ENCODE results near the gene CRACDL. TPM values are rescaled to one million over a fixed set of nuclear protein-coding genes. Genes with fewer than 3 reads are reported as not detected.

The CRACDL gene
- total RNA-seq, 8 experiments from 2014 or later, result 0.11 to 5.5 (median 0.64) TPM; not detected in 2

GRCh38 chr2:98847853-98848252 lies 88.2 kb downstream of the CRACDL start:
- WGBS, 10 experiments, result 33 to 100% (median 80%) methylated on average over 1 to 5 of the region's 5 CpGs; no CpG with 5 or more reads in 1 of the 10 experiments
- H3K4me3 ChIP-seq, result no peak overlapping the region
- no peak overlapping the region for H3K27ac ChIP-seq
- no peak for ATAC-seq (replicated peaks in 6 of 8)
- in situ Hi-C loops (cut with MboI; ENCODE audit: low pct_unique_long_range_greater_than_20kb in 2 of 9, low sequenced_read_pairs in 9 of 9, unreplicated experiment in 9 of 9), result loop anchor here in 7 of 9 experiments (25.0 kb wide), 2 partner anchors 186 to 214 kb away; no protein-coding TSS in a partner anchor
- H3K4me1 ChIP-seq (replicated peaks in 1 of 2), result no peaks in the 10 kb centered on the region

GRCh38 chr2:98846041-98846440 lies 90.0 kb downstream of the CRACDL start:
- no peak overlapping the region for H3K4me3 ChIP-seq
- H3K27ac ChIP-seq, result no peak overlapping the region
- no peak for ATAC-seq (replicated peaks in 6 of 8)
- in situ Hi-C loops (cut with MboI; ENCODE audit: low pct_unique_long_range_greater_than_20kb in 2 of 9, low sequenced_read_pairs in 9 of 9, unreplicated experiment in 9 of 9), result loop anchor here in 7 of 9 experiments (25.0 kb wide), 2 partner anchors 184 to 216 kb away; no protein-coding TSS in a partner anchor
- no peaks in the 10 kb centered on the region for H3K4me1 ChIP-seq (replicated peaks in 1 of 2)

- WGBS, 10 experiments, result 38 to 89% (median 61%) methylated on average over 3 of the region's 3 CpGs
- no peak overlapping the region for H3K4me3 ChIP-seq
- ATAC-seq (replicated peaks in 6 of 8), result no peak
- in situ Hi-C loops (cut with MboI; ENCODE audit: low pct_unique_long_range_greater_than_20kb in 2 of 9, low sequenced_read_pairs in 9 of 9, unreplicated experiment in 9 of 9), result loop anchor here in 7 of 9 experiments (25.0 kb wide), 2 partner anchors 180 to 220 kb away; no protein-coding TSS in a partner anchor
- no peak overlapping the region for H3K27ac ChIP-seq
- H3K4me1 ChIP-seq (replicated peaks in 1 of 2), result no peaks in the 10 kb centered on the region
These were observed 93.9 kb downstream of the CRACDL start for GRCh38 chr2:98842136-98842535.

- H3K27ac ChIP-seq, result no peak overlapping the region
- 11 to 87% (median 46%) methylated on average over 1 to 3 of the region's 3 CpGs for WGBS, 10 experiments
- in situ Hi-C loops (cut with MboI; ENCODE audit: low pct_unique_long_range_greater_than_20kb in 2 of 9, low sequenced_read_pairs in 9 of 9, unreplicated experiment in 9 of 9), result loop anchor here (5.0 to 25.0 kb wide), 4 partner anchors 177 to 223 kb away; no protein-coding TSS in a partner anchor
- H3K4me1 ChIP-seq (replicated peaks in 1 of 2), result peaks cover 12 to 15% of the 10 kb centered on the region in 2 donors
- no peak overlapping the region for H3K4me3 ChIP-seq
- ATAC-seq (replicated peaks in 6 of 8), result no peak
These were observed 96.7 kb downstream of the CRACDL start for GRCh38 chr2:98839292-98839691.

GRCh38 chr2:98835831-98836385 lies 100.1 kb downstream of the CRACDL start:
- peak in 5 of 8 experiments; percentile 94 to 99 (median 97) for ATAC-seq (replicated peaks in 6 of 8)
- peak overlapping the region; percentile 53 to 71 for H3K27ac ChIP-seq
- H3K4me3 ChIP-seq, result peak overlapping the region in 1 of 5 donors; percentile 7
- in situ Hi-C loops (cut with MboI; ENCODE audit: low pct_unique_long_range_greater_than_20kb in 2 of 9, low sequenced_read_pairs in 9 of 9, unreplicated experiment in 9 of 9), result loop anchor here (5.0 to 25.0 kb wide), 4 partner anchors 174 to 226 kb away; no protein-coding TSS in a partner anchor
- H3K4me1 ChIP-seq (replicated peaks in 1 of 2), result peaks cover 12 to 15% of the 10 kb centered on the region in 2 donors
- WGBS, 10 experiments, result 11 to 90% (median 42%) methylated on average over 1 to 10 of the region's 10 CpGs; no CpG with 5 or more reads in 1 of the 10 experiments

- no peak for ATAC-seq (replicated peaks in 6 of 8)
- Histone ChIP-seq H3K27ac (no peak overlapping the region), H3K4me3 (no peak overlapping the region), H3K4me1 (replicated peaks in 1 of 2) (peaks cover 12 to 17% of the 10 kb centered on the region in 2 donors)
- in situ Hi-C loops (cut with MboI; ENCODE audit: low pct_unique_long_range_greater_than_20kb in 2 of 9, low sequenced_read_pairs in 9 of 9, unreplicated experiment in 9 of 9), result loop anchor here (10.0 to 25.0 kb wide), 3 partner anchors 172 to 228 kb away; no protein-coding TSS in a partner anchor
- 80 to 100% (median 100%) methylated on average over 1 of the region's 3 CpGs; no CpG with 5 or more reads in 7 of the 10 experiments for WGBS, 10 experiments
These were observed 102.1 kb downstream of the CRACDL start for GRCh38 chr2:98833917-98834263.

- ATAC-seq (replicated peaks in 6 of 8), result no peak
- H3K27ac ChIP-seq, result no peak overlapping the region
- in situ Hi-C loops (cut with MboI; ENCODE audit: low pct_unique_long_range_greater_than_20kb in 2 of 9, low sequenced_read_pairs in 9 of 9, unreplicated experiment in 9 of 9), result loop anchor here (10.0 to 25.0 kb wide), 3 partner anchors 171 to 229 kb away; no protein-coding TSS in a partner anchor
- H3K4me1 ChIP-seq (replicated peaks in 1 of 2), result peaks cover 12 to 17% of the 10 kb centered on the region in 2 donors
- 20 to 76% (median 62%) methylated on average over 1 to 4 of the region's 7 CpGs; no CpG with 5 or more reads in 6 of the 10 experiments for WGBS, 10 experiments
- no peak overlapping the region for H3K4me3 ChIP-seq
These were observed 102.7 kb downstream of the CRACDL start for GRCh38 chr2:98833172-98833916.

- Histone ChIP-seq H3K27ac (no peak overlapping the region), H3K4me3 (no peak overlapping the region), H3K4me1 (replicated peaks in 1 of 2) (peaks cover 12 to 17% of the 10 kb centered on the region in 2 donors)
- 40 to 100% (median 96%) methylated on average over 1 to 6 of the region's 7 CpGs; no CpG with 5 or more reads in 6 of the 10 experiments for WGBS, 10 experiments
- in situ Hi-C loops (cut with MboI; ENCODE audit: low pct_unique_long_range_greater_than_20kb in 2 of 9, low sequenced_read_pairs in 9 of 9, unreplicated experiment in 9 of 9), result loop anchor here (10.0 to 25.0 kb wide), 3 partner anchors 170 to 230 kb away; no protein-coding TSS in a partner anchor
- ATAC-seq (replicated peaks in 6 of 8), result no peak
These were observed 103.9 kb downstream of the CRACDL start for GRCh38 chr2:98832172-98832571.

GRCh38 chr2:98830571-98831145 lies 105.4 kb downstream of the CRACDL start:
- 11 to 100% (median 81%) methylated on average over 1 to 5 of the region's 5 CpGs for WGBS, 10 experiments
- no peak overlapping the region for H3K4me3 ChIP-seq
- in situ Hi-C loops (cut with MboI; ENCODE audit: low pct_unique_long_range_greater_than_20kb in 2 of 9, low sequenced_read_pairs in 9 of 9, unreplicated experiment in 9 of 9), result loop anchor here (10.0 to 25.0 kb wide), 3 partner anchors 168 to 232 kb away; no protein-coding TSS in a partner anchor
- ATAC-seq (replicated peaks in 6 of 8), result no peak
- peaks cover 5 to 7% of the 10 kb centered on the region in 2 donors for H3K4me1 ChIP-seq (replicated peaks in 1 of 2)
- H3K27ac ChIP-seq, result no peak overlapping the region

GRCh38 chr2:98829581-98830270 lies 106.3 kb downstream of the CRACDL start:
- WGBS, 10 experiments, result 0 to 100% (median 73%) methylated on average over 1 to 6 of the region's 6 CpGs; no CpG with 5 or more reads in 1 of the 10 experiments

GRCh38 chr2:98828793-98829371 lies 107.1 kb downstream of the CRACDL start:
- Histone ChIP-seq H3K4me3 (no peak overlapping the region), H3K27ac (no peak overlapping the region), H3K4me1 (replicated peaks in 1 of 2) (peaks cover 0 to 2% of the 10 kb centered on the region in 2 donors)
- ATAC-seq (replicated peaks in 6 of 8), result no peak
- WGBS, 10 experiments, result 44 to 93% (median 70%) methylated on average over 1 to 5 of the region's 5 CpGs
- in situ Hi-C loops (cut with MboI; ENCODE audit: low pct_unique_long_range_greater_than_20kb in 2 of 9, low sequenced_read_pairs in 9 of 9, unreplicated experiment in 9 of 9), result loop anchor here in 7 of 9 experiments (25.0 kb wide), 2 partner anchors 167 to 233 kb away; no protein-coding TSS in a partner anchor

More at GRCh38 chr2:98829581-98830270, 106.3 kb downstream of the CRACDL start:
- in situ Hi-C loops (cut with MboI; ENCODE audit: low pct_unique_long_range_greater_than_20kb in 2 of 9, low sequenced_read_pairs in 9 of 9, unreplicated experiment in 9 of 9), result loop anchor here (10.0 to 25.0 kb wide), 3 partner anchors 167 to 233 kb away; no protein-coding TSS in a partner anchor
- no peak overlapping the region for H3K27ac ChIP-seq
- no peak for ATAC-seq (replicated peaks in 6 of 8)
- peaks cover 0 to 2% of the 10 kb centered on the region in 2 donors for H3K4me1 ChIP-seq (replicated peaks in 1 of 2)
- no peak overlapping the region for H3K4me3 ChIP-seq

- 57 to 98% (median 81%) methylated on average over 4 to 7 of the region's 7 CpGs; no CpG with 5 or more reads in 3 of the 10 experiments for WGBS, 10 experiments
- Histone ChIP-seq H3K4me1 (replicated peaks in 1 of 2) (peaks cover 0 to 2% of the 10 kb centered on the region in 2 donors), H3K27ac (no peak overlapping the region), H3K4me3 (no peak overlapping the region)
- no peak for ATAC-seq (replicated peaks in 6 of 8)
- in situ Hi-C loops (cut with MboI; ENCODE audit: low pct_unique_long_range_greater_than_20kb in 2 of 9, low sequenced_read_pairs in 9 of 9, unreplicated experiment in 9 of 9), result loop anchor here in 7 of 9 experiments (25.0 kb wide), 2 partner anchors 166 to 234 kb away; no protein-coding TSS in a partner anchor
These were observed 107.7 kb downstream of the CRACDL start for GRCh38 chr2:98828369-98828744.

Data from motor neuron (in vitro differentiated cells).